SK-N-SH (cell line): ENCODE data around the gene BUD31. TPM values are rescaled to one million over a fixed set of nuclear protein-coding genes. Genes with fewer than 3 reads are reported as not detected.

Experiments
- CTCF ChIA-PET: fragments of 300-600, 350-600 bp; formaldehyde crosslinking; extraction: SDS; loops from one replicate; lab custom pipeline; 2021; lab: Yijun Ruan, JAX
- POLR2A ChIA-PET: fragments of 350-600 bp; sonication (Branson Sonifier 250); formaldehyde crosslinking; extraction: SDS; loops from one replicate; lab custom pipeline; 2020; ENCODE audit warnings: antibody characterized with exemption, inconsistent platforms; lab: Yijun Ruan, JAX
- DNase-seq: peaks from one replicate; pipeline ENCODE4 v3.0.0; 2012
- H2AFZ ChIP-seq: fragments of 200-600 bp; sonication (generic); 2 replicates; pipeline ENCODE4 v1.8.1; 2016; ENCODE audit warnings: antibody characterized with exemption, mild to moderate bottlenecking, low read depth
- H3F3A ChIP-seq: fragments of 200-600 bp; sonication (generic); replicated peaks from 2 replicates; pipeline ENCODE3; 2016; ENCODE audit warnings: antibody characterized with exemption, mild to moderate bottlenecking; ENCODE audit not compliant: insufficient read depth
- H3K27ac ChIP-seq, 2 experiments: fragments of 200-500 bp in 1 of 2; fragments of 200-600 bp in 1 of 2; sonication (Bioruptor generic) in 1 of 2; sonication (generic), shearing (Covaris generic) in 1 of 2; 2 replicates each; pipeline versions ENCODE4 v1.5.1 to v1.6.1; 2014 to 2016; ENCODE audit warnings: low read depth in 2 of 2, inconsistent platforms in 1 of 2, low read length in 1 of 2, mild to moderate bottlenecking in 1 of 2, mixed read lengths in 1 of 2
- H3K27me3 ChIP-seq: fragments of 200-600 bp; sonication (generic), shearing (Covaris generic); 2 replicates; pipeline ENCODE4 v1.6.1; 2016; ENCODE audit warnings: mixed run types; ENCODE audit not compliant: insufficient read depth
- H3K36me3 ChIP-seq, 2 experiments: fragments of 200-500 bp in 1 of 2; fragments of 200-600 bp in 1 of 2; sonication (Bioruptor generic) in 1 of 2; sonication (generic) in 1 of 2; replicated peaks in 1 of 2; 2 replicates each; pipeline versions ENCODE3 to v1.5.1; 2014 to 2016; ENCODE audit warnings: low read length in 1 of 2, mild to moderate bottlenecking in 1 of 2; ENCODE audit not compliant: insufficient read depth in 2 of 2, control insufficient read depth in 1 of 2
- H3K4me1 ChIP-seq, 2 experiments: fragments of 200-500 bp in 1 of 2; fragments of 200-600 bp in 1 of 2; sonication (Bioruptor generic) in 1 of 2; sonication (generic), shearing (Covaris generic) in 1 of 2; 2 replicates each; pipeline versions ENCODE4 v1.5.1 to v1.6.1; 2014 to 2016; ENCODE audit warnings: low read depth in 1 of 2, low read length in 1 of 2, mixed run types in 1 of 2; ENCODE audit not compliant: insufficient read depth in 2 of 2, control insufficient read depth in 1 of 2
- H3K4me2 ChIP-seq: fragments of 200-600 bp; sonication (generic), shearing (Covaris generic); 2 replicates; pipeline ENCODE4 v1.6.1; 2017; ENCODE audit warnings: mixed run types
- H3K4me3 ChIP-seq, 2 experiments: fragments of 200-500 bp in 1 of 2; fragments of 200-600 bp in 1 of 2; sonication (Bioruptor generic) in 1 of 2; sonication (generic), shearing (Covaris generic) in 1 of 2; 2 replicates each; pipeline versions ENCODE4 v1.5.1 to v1.8.1; 2014 to 2016; ENCODE audit warnings: low read depth in 2 of 2, inconsistent platforms in 1 of 2, low read length in 1 of 2, mild to moderate bottlenecking in 1 of 2, mixed read lengths in 1 of 2, moderate library complexity in 1 of 2
- H3K79me2 ChIP-seq: fragments of 200-600 bp; sonication (generic); 2 replicates; pipeline ENCODE4 v1.8.1; 2017; ENCODE audit warnings: mild to moderate bottlenecking; ENCODE audit not compliant: insufficient read depth
- H3K9ac ChIP-seq: fragments of 200-600 bp; sonication (generic); 2 replicates; pipeline ENCODE4 v1.6.1; 2017; ENCODE audit warnings: mixed run types
- H3K9me2 ChIP-seq: fragments of 200-600 bp; sonication (generic); 2 replicates; pipeline ENCODE4 v1.6.1; 2017; ENCODE audit warnings: mixed run types
- H3K9me3 ChIP-seq: fragments of 200-600 bp; sonication (generic); 2 replicates; pipeline ENCODE4 v1.6.1; 2017; ENCODE audit warnings: mixed run types, mild to moderate bottlenecking, moderate library complexity
- H4K20me1 ChIP-seq: fragments of 200-600 bp; sonication (generic); 2 replicates; pipeline ENCODE4 v1.6.1; 2017; ENCODE audit warnings: mild to moderate bottlenecking, mixed run types; ENCODE audit not compliant: insufficient read depth
- CHD2 ChIP-seq: fragments of 150-350 bp; IDR thresholded peaks from 2 replicates; pipeline ENCODE4 v1.6.1; 2018; ENCODE audit warnings: low read length; ENCODE audit not compliant: partially characterized antibody
- EZH2phosphoT487 ChIP-seq: fragments of 200-600 bp; sonication (generic); IDR thresholded peaks from 2 replicates; pipeline ENCODE4 v1.6.1; 2017; ENCODE audit warnings: low read depth, mixed run types, mild to moderate bottlenecking, antibody characterized with exemption, moderate library complexity, borderline replicate concordance
- MEF2A ChIP-seq: IDR thresholded peaks from 2 replicates; pipeline ENCODE4 v1.4.0; 2012; ENCODE audit warnings: low read depth, borderline replicate concordance
- MXI1 ChIP-seq: IDR thresholded peaks from 2 replicates; pipeline ENCODE4 v1.6.1; 2012; ENCODE audit warnings: mild to moderate bottlenecking, low read depth, low read length, improper control_type of control experiment
- RCOR1 ChIP-seq: fragments of 150-350 bp; IDR thresholded peaks from 2 replicates; pipeline ENCODE4 v1.6.1; 2017; ENCODE audit warnings: antibody characterized with exemption, low read length
- RFX5 ChIP-seq: IDR thresholded peaks from 2 replicates; pipeline ENCODE4 v1.6.1; 2012; ENCODE audit warnings: mild to moderate bottlenecking, improper control_type of control experiment, low read length
- RXRA ChIP-seq: IDR thresholded peaks from 2 replicates; pipeline ENCODE4 v1.4.0; 2012; ENCODE audit warnings: low read depth, mild to moderate bottlenecking, borderline replicate concordance
- TCF12 ChIP-seq: IDR thresholded peaks from 2 replicates; pipeline ENCODE4 v1.4.0; 2012
- TEAD4 ChIP-seq: IDR thresholded peaks from 2 replicates; pipeline ENCODE4 v1.4.0; 2012; ENCODE audit warnings: mild to moderate bottlenecking, borderline replicate concordance; ENCODE audit not compliant: insufficient read depth
- YY1 ChIP-seq: IDR thresholded peaks from 2 replicates; pipeline ENCODE4 v1.4.0; 2012; ENCODE audit warnings: low read depth, mild to moderate bottlenecking
- WGBS: methylation state at CpG from one replicate; pipeline ENCODE4 v1.1.6; 2017; ENCODE audit warnings: low lambda C conversion rate; 5-methylcytosine and 5-hydroxymethylcytosine counted together
- polyA plus RNA-seq, 3 experiments: library from polyadenylated mRNA; depleted of rRNA; stranded (reverse); fragments of >200 nt; gene quantifications; 2 replicates each; pipeline ENCODE4 v1.2.3, GENCODE V29; 2012
- TF ChIP-seq, protein P1 (sequence below): fragments of 150-350 bp; IDR thresholded peaks from 2 replicates; pipeline ENCODE4 v1.6.1; 2017; ENCODE audit warnings: antibody characterized with exemption, low read length, low read depth, borderline replicate concordance

Gene BUD31
- polyA plus RNA-seq, 1 of the 3 experiments (the other 2 are of a cell fraction) = 162 TPM

DNA sequence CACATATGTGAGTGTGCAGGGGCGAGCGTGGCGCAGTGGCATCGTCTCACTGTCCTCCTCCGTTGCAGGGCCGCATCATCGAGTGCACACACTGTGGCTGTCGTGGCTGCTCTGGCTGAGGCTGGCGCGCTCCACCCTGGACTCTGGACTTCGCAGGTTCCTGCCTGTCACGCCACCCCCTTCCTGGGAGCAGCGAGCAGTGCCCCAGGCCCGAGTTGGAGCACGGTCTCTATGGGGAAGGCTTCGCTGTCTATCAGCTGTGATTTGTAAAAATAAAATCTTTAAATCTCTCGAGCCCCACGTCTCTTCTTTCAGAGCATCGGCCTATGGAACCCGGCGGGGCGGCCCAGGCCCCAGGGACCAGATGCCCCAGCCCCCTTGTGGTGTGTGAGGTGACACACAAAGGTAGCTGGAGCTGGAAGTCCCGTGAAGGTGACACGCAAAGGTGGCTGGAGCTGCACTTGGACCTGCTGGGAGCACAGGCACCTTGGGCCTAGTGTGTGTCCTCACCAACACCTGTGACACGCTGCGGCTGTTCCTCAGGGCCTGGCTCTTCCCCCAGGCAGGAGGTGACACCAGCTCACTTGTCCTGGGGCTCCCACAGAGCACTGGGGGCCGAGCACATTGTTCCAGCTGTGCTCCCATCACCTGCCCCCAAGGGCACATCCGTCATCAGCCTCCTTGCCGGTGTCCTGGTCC lies 10.7 kb downstream of the BUD31 start:
- CTCF ChIA-PET = interaction anchor here (0.9 to 1.0 kb wide), 2 partner anchors 11 to 62 kb away, joined by 3 read pairs; partner anchors contain the start of genes BUD31 and PDAP1
- no peak for DNase-seq
- Histone ChIP-seq H3K4me2 (no peak overlapping the region), H3K27me3 (no peaks in the 10 kb centered on the region), H3K79me2 (peaks cover 21% of the 10 kb centered on the region; the same call in 1 of the 2 replicates), H4K20me1 (peaks cover 5% of the 10 kb centered on the region; the same call in 1 of the 2 replicates)
- WGBS = 95% methylated on average over 28 of the region's 29 CpGs
- TF ChIP-seq MXI1 (no peak), RFX5 (no peak), MEF2A (no peak), TEAD4 (no peak), RCOR1 (no peak), CHD2 (no peak), RXRA (no peak)
- TF ChIP-seq, protein P1, sequence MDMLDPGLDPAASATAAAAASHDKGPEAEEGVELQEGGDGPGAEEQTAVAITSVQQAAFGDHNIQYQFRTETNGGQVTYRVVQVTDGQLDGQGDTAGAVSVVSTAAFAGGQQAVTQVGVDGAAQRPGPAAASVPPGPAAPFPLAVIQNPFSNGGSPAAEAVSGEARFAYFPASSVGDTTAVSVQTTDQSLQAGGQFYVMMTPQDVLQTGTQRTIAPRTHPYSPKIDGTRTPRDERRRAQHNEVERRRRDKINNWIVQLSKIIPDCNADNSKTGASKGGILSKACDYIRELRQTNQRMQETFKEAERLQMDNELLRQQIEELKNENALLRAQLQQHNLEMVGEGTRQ = no peak
- TF ChIP-seq, all 33 proteins: peak for 0
- Histone ChIP-seq H3F3A (peaks cover 25% of the 10 kb centered on the region), H3K9me3 (no peaks in the 10 kb centered on the region), H2AFZ (no peak overlapping the region), H3K27ac (no peak overlapping the region), H3K4me3 (no peak overlapping the region), H3K9ac (no peak overlapping the region), H3K4me1 (no peaks in the 10 kb centered on the region), H3K36me3 (peaks cover 64 to 68% of the 10 kb centered on the region in 2 experiments), H3K9me2 (no peaks in the 10 kb centered on the region)
- POLR2A ChIA-PET = interaction anchor here (1.0 to 2.0 kb wide), 2 partner anchors 10 to 11 kb away, joined by 3 to 10 read pairs; partner anchors contain the start of genes BUD31 and PDAP1

DNA sequence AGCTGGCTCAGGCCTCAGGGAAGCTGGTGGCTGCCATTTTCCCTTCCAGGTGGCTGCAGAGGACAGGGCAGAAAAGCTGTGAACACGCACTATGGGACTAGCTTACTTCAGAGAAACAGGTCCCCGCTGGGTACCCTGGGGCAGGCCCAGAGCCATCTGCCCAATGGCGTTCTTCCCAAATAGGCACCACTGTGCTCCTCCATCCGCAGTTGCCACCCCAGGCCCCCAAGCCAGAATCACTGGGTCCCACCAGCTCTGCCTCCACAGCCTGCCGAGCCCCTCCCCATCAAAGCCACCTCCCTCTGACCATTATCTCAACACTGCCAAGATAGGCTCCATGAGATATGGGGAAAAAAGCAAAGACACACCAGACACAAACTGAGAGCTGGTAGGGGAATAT lies 11.4 kb downstream of the BUD31 start:
- H3K9ac ChIP-seq = no peak overlapping the region
- H3K9me3 ChIP-seq = no peaks in the 10 kb centered on the region
- no peak overlapping the region for H3K4me2 ChIP-seq
- DNase-seq = no peak
- no peaks in the 10 kb centered on the region for H3K27me3 ChIP-seq
- H3F3A ChIP-seq = peaks cover 17% of the 10 kb centered on the region
- peaks cover 60 to 69% of the 10 kb centered on the region in 2 experiments for H3K36me3 ChIP-seq
- H3K4me3 ChIP-seq = no peak overlapping the region
- POLR2A ChIA-PET = interaction anchor here (0.7 to 2.0 kb wide), 2 partner anchors 9 to 11 kb away, joined by 3 to 10 read pairs; partner anchors contain the start of genes BUD31 and PDAP1
- H3K27ac ChIP-seq = no peak overlapping the region
- WGBS = 98% methylated on average over 5 of the region's 5 CpGs
- H3K4me1 ChIP-seq = no peaks in the 10 kb centered on the region
- no peaks in the 10 kb centered on the region for H3K9me2 ChIP-seq
- TF ChIP-seq TCF12 (no peak), EZH2phosphoT487 (no peak), YY1 (no peak)
- TF ChIP-seq, protein P1 = no peak
- TF ChIP-seq, all 33 proteins: peak for 0
- CTCF ChIA-PET = interaction anchor here (1.0 kb wide), 1 partner anchor 11 kb away, joined by 3 read pairs; the partner anchor contains the start of genes BUD31 and PDAP1
- Histone ChIP-seq H2AFZ (no peak overlapping the region), H3K79me2 (peaks cover 13% of the 10 kb centered on the region; the same call in 1 of the 2 replicates), H4K20me1 (peaks cover 5% of the 10 kb centered on the region; the same call in 1 of the 2 replicates)
